Hematopoietic multipotent progenitor cell treated with erythropoietin and hydrocortisone succinate and interleukin-3 and kit ligand, for 15 days (in vitro differentiated cells): ENCODE data around the gene SYCP3.

Experiments used
- DNase-seq: peaks from one replicate; pipeline ENCODE4 v3.0.0-alpha.2; 2015; ENCODE audit warnings: low spot score

The SYCP3 gene

DNA sequence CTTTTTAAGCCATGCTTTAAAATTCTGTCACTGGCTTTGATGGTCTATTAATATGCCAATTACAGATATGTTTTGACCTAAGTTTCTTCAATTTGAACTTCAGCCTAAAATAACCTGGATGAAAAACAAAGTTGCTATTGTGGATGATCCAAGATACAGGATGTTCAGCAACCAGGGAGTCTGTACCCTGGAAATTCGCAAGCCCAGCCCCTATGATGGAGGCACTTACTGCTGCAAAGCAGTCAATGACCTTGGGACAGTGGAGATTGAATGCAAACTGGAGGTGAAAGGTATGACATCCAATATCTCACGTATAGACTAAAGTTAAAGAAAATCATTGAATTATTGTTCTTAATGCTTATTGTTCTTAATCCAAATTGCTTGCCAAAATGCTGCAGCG is 59.0 kb downstream of the SYCP3 start:
- no peak for DNase-seq
